Stimulated activated CD4-positive, alpha-beta T cell treated with anti-CD3 and anti-CD28 coated beads, TNF-alpha, amount 100 ng/mL, for 48 hours (primary cell): ENCODE measurements around the gene CMPK2.
"Not testable (repeated sequence)": the region's sequence is repeated elsewhere in the genome, so short reads cannot be mapped to it uniquely, and the experiment has no call there.

ENCODE experiments used
- DNase-seq, 3 donors: peaks; one replicate each; pipeline ENCODE4 v3.0.0-alpha.2; 2020; ENCODE audit warnings: low read depth in 3 of 3

CMPK2 gene

GRCh38 chr2:6880200-6880733, 14.6 kb upstream of the CMPK2 start:
- no peak for DNase-seq

- no peak for DNase-seq
Observed at GRCh38 chr2:6879011-6879410, 13.3 kb upstream of the CMPK2 start.

- DNase-seq: no peak
Observed at GRCh38 chr2:6878549-6878948, 12.8 kb upstream of the CMPK2 start.

GRCh38 chr2:6877402-6878304, 11.9 kb upstream of the CMPK2 start, which contains the start of gene RSAD2:
RSAD2 (plus strand) TSS chr2:6877777; CDS start chr2:6877801, 24 bp downstream.
- peak in 1 of 3 donors; percentile 15 for DNase-seq

GRCh38 chr2:6876309-6876708, 10.6 kb upstream of the CMPK2 start:
- no peak for DNase-seq

- no peak for DNase-seq
Observed at GRCh38 chr2:6874032-6874431, 8.3 kb upstream of the CMPK2 start.

GRCh38 chr2:6872394-6872793, 6.7 kb upstream of the CMPK2 start:
- no peak for DNase-seq

- DNase-seq: no peak
Observed at GRCh38 chr2:6866982-6867381, 1.3 kb upstream of the CMPK2 start.

- no peak for DNase-seq
Observed at GRCh38 chr2:6866275-6866671, 566 bp upstream of the CMPK2 start.

- no peak for DNase-seq
Observed at GRCh38 chr2:6864923-6865345, 773 bp downstream of the CMPK2 start.

GRCh38 chr2:6864231-6864754, 1.4 kb downstream of the CMPK2 start:
- DNase-seq: no peak

GRCh38 chr2:6863792-6864191, 1.9 kb downstream of the CMPK2 start:
- no peak for DNase-seq

- no peak for DNase-seq
Observed at GRCh38 chr2:6860296-6860695, 5.4 kb downstream of the CMPK2 start.

GRCh38 chr2:6858466-6859027, 7.2 kb downstream of the CMPK2 start:
- DNase-seq: not testable (repeated sequence)

- DNase-seq: no peak
Observed at GRCh38 chr2:6856548-6856920, 9.2 kb downstream of the CMPK2 start.

GRCh38 chr2:6855860-6856547, 9.7 kb downstream of the CMPK2 start:
- no peak for DNase-seq

GRCh38 chr2:6854416-6854815, 11.3 kb downstream of the CMPK2 start:
- no peak for DNase-seq

GRCh38 chr2:6852195-6852594, 13.5 kb downstream of the CMPK2 start:
- DNase-seq: no peak

GRCh38 chr2:6846967-6847681, 18.6 kb downstream of the CMPK2 start:
- no peak for DNase-seq

GRCh38 chr2:6846540-6846939, 19.2 kb downstream of the CMPK2 start:
- DNase-seq: no peak

GRCh38 chr2:6845903-6846302, 19.8 kb downstream of the CMPK2 start:
- no peak for DNase-seq
